Activated CD4-positive, alpha-beta T cell treated with anti-CD3 and anti-CD28 coated beads for 36 hours (primary cell): ENCODE results near the gene SNAPC2. TPM values are rescaled to one million over a fixed set of nuclear protein-coding genes. Genes with fewer than 3 reads are reported as not detected.

Experiments used
- ATAC-seq: fragments of 200-7000 bp; cut with Tn5 transposase; one replicate; pipeline ENCODE4 v1.10.0; 2021; ENCODE audit warnings: mild to moderate bottlenecking, moderate library complexity
- CTCF ChIA-PET: fragments of 350-600 bp; sonication (Branson Sonifier 250); formaldehyde crosslinking; loops from one replicate; lab custom pipeline; 2021; ENCODE audit warnings: antibody characterized with exemption; lab: Charles Lee
- POLR2A ChIA-PET: fragments of 350-600 bp; sonication (Branson Sonifier 250); formaldehyde crosslinking; loops from one replicate; lab custom pipeline; 2021; ENCODE audit warnings: antibody characterized with exemption, inconsistent platforms; lab: Charles Lee
- DNase-seq: peaks from one replicate; pipeline ENCODE4 v3.0.0-alpha.2; 2020
- H3K27ac Mint-ChIP-seq: one replicate; pipeline ENCODE4 v1.8.0; 2021; ENCODE audit warnings: mixed read lengths
- H3K27me3 Mint-ChIP-seq: one replicate; pipeline ENCODE4 v1.8.0; 2021; ENCODE audit warnings: mixed read lengths
- H3K36me3 Mint-ChIP-seq: one replicate; pipeline ENCODE4 v1.8.0; 2021; ENCODE audit warnings: low read depth, mixed read lengths
- H3K4me1 Mint-ChIP-seq: one replicate; pipeline ENCODE4 v1.8.0; 2021; ENCODE audit warnings: mixed read lengths
- H3K4me3 Mint-ChIP-seq: one replicate; pipeline ENCODE4 v1.8.0; 2021; ENCODE audit warnings: mild to moderate bottlenecking, moderate library complexity, mixed read lengths
- H3K9me3 Mint-ChIP-seq: one replicate; pipeline ENCODE4 v1.8.0; 2021; ENCODE audit warnings: low read depth, mixed read lengths
- intact Hi-C, 2 experiments: fragments of 100-400 bp; cut with DNase I in 1 of 2; cut with micrococcal nuclease in 1 of 2; formaldehyde crosslinking; loops; one replicate each; pipeline versions ENCODE4 v1.14.2 to v1.15.1; 2022 to 2024; cut with DNase I, micrococcal nuclease
- total RNA-seq, 2 experiments: library from RNA; stranded (reverse); gene quantifications; one replicate each; pipeline ENCODE4 v1.2.3, GENCODE V29; 2021

The SNAPC2 gene
- total RNA-seq, 2 experiments from 2014 or later = 14.6 to 16.2 TPM

GRCh38 chr19:7903244-7904073 lies 16.7 kb upstream of the SNAPC2 start, which contains the start of gene MAP2K7:
MAP2K7 (plus strand) TSS chr19:7903877; CDS start chr19:7903945, 68 bp downstream.
- Mint-ChIP-seq H3K27me3 (no peaks in the 10 kb centered on the region), H3K4me1 (peaks cover 22% of the 10 kb centered on the region), H3K27ac (peak within 1 kb of the TSS; percentile 92), H3K36me3 (peaks cover 18% of the 10 kb centered on the region), H3K9me3 (no peaks in the 10 kb centered on the region), H3K4me3 (peak within 1 kb of the TSS; percentile 85)
- ChIA-PET POLR2A (interaction anchor here (0.6 to 1.6 kb wide), 6 partner anchors 12 to 611 kb away, joined by 3 to 4 read pairs (median 3); partner anchors contain the start of genes TIMM44 and ZNF414), CTCF (interaction anchor here (1.0 to 2.4 kb wide), 5 partner anchors 13 to 335 kb away, joined by 4 to 16 read pairs (median 6); partner anchors contain the start of genes SNAPC2 and TIMM44)
- intact Hi-C loops = loop anchor here (1.0 to 5.0 kb wide), 15 partner anchors 13 to 929 kb away; partner anchors contain the start of genes SNAPC2 (in 2 of the 2), TIMM44 (in 2 of the 2), ELAVL1 (in 1 of the 2) and MBD3L1 (in 1 of the 2)
- DNase-seq = peak; percentile 100
- peak; percentile 91 for ATAC-seq

GRCh38 chr19:7904074-7905020 lies 15.8 kb upstream of the SNAPC2 start:
- intact Hi-C loops = loop anchor here in 1 of 2 experiments (1.0 to 5.0 kb wide), 3 partner anchors 12 to 928 kb away; partner anchors contain the start of genes MBD3L1 and ZNF558
- CTCF ChIA-PET = interaction anchor here (1.0 to 2.4 kb wide), 5 partner anchors 12 to 336 kb away, joined by 4 to 16 read pairs (median 6); partner anchors contain the start of genes SNAPC2 and TIMM44

GRCh38 chr19:7905268-7905667 lies 14.9 kb upstream of the SNAPC2 start:
- Mint-ChIP-seq H3K4me3 (peak overlapping the region; percentile 85), H3K27ac (peak overlapping the region; percentile 92), H3K27me3 (no peaks in the 10 kb centered on the region), H3K4me1 (peaks cover 22% of the 10 kb centered on the region), H3K36me3 (peaks cover 18% of the 10 kb centered on the region), H3K9me3 (no peaks in the 10 kb centered on the region)
- DNase-seq = no peak
- intact Hi-C loops = no loop called here
- no peak for ATAC-seq
- POLR2A ChIA-PET = no interaction called here
- CTCF ChIA-PET = no interaction called here

More at GRCh38 chr19:7904074-7905020, 15.8 kb upstream of the SNAPC2 start:
- peak; percentile 50 for ATAC-seq
- H3K27me3 Mint-ChIP-seq = no peaks in the 10 kb centered on the region
- peak overlapping the region; percentile 92 for H3K27ac Mint-ChIP-seq
- DNase-seq = no peak
- peaks cover 18% of the 10 kb centered on the region for H3K36me3 Mint-ChIP-seq
- no peaks in the 10 kb centered on the region for H3K9me3 Mint-ChIP-seq
- POLR2A ChIA-PET = interaction anchor here (0.6 to 1.6 kb wide), 5 partner anchors 11 to 277 kb away, joined by 3 to 4 read pairs (median 3); partner anchors contain the start of gene TIMM44
- peaks cover 22% of the 10 kb centered on the region for H3K4me1 Mint-ChIP-seq
- H3K4me3 Mint-ChIP-seq = peak overlapping the region; percentile 85

- no peaks in the 10 kb centered on the region for H3K27me3 Mint-ChIP-seq
- DNase-seq = no peak
- H3K4me3 Mint-ChIP-seq = peak overlapping the region; percentile 85
- peaks cover 22% of the 10 kb centered on the region for H3K36me3 Mint-ChIP-seq
- intact Hi-C loops = no loop called here
- no peak for ATAC-seq
- H3K4me1 Mint-ChIP-seq = peaks cover 22% of the 10 kb centered on the region
- H3K27ac Mint-ChIP-seq = no peak overlapping the region
- CTCF ChIA-PET = no interaction called here
- POLR2A ChIA-PET = no interaction called here
- no peaks in the 10 kb centered on the region for H3K9me3 Mint-ChIP-seq
Observed at GRCh38 chr19:7905859-7906258, 14.3 kb upstream of the SNAPC2 start.

GRCh38 chr19:7907122-7907521 lies 13.0 kb upstream of the SNAPC2 start:
- Mint-ChIP-seq H3K27ac (no peak overlapping the region), H3K4me3 (no peak overlapping the region), H3K27me3 (no peaks in the 10 kb centered on the region), H3K4me1 (peaks cover 22% of the 10 kb centered on the region), H3K36me3 (peaks cover 28% of the 10 kb centered on the region), H3K9me3 (no peaks in the 10 kb centered on the region)
- ChIA-PET POLR2A (no interaction called here), CTCF (no interaction called here)
- intact Hi-C loops = no loop called here
- ATAC-seq = no peak
- no peak for DNase-seq

GRCh38 chr19:7907544-7907943 lies 12.6 kb upstream of the SNAPC2 start:
- POLR2A ChIA-PET = no interaction called here
- CTCF ChIA-PET = interaction anchor here (0.9 kb wide), 1 partner anchor 21 kb away, joined by 3 read pairs; no protein-coding TSS in a partner anchor
- Mint-ChIP-seq H3K4me1 (peaks cover 20% of the 10 kb centered on the region), H3K9me3 (no peaks in the 10 kb centered on the region), H3K36me3 (peaks cover 29% of the 10 kb centered on the region), H3K4me3 (no peak overlapping the region), H3K27me3 (no peaks in the 10 kb centered on the region), H3K27ac (no peak overlapping the region)
- no peak for DNase-seq
- ATAC-seq = no peak
- intact Hi-C loops = no loop called here

GRCh38 chr19:7908078-7908699 lies 11.9 kb upstream of the SNAPC2 start:
- Mint-ChIP-seq H3K27ac (no peak overlapping the region), H3K4me1 (peaks cover 18% of the 10 kb centered on the region), H3K4me3 (no peak overlapping the region), H3K36me3 (peaks cover 32% of the 10 kb centered on the region), H3K9me3 (no peaks in the 10 kb centered on the region), H3K27me3 (no peaks in the 10 kb centered on the region)
- intact Hi-C loops = no loop called here
- ChIA-PET CTCF (interaction anchor here (0.9 kb wide), 1 partner anchor 21 kb away, joined by 3 read pairs; no protein-coding TSS in a partner anchor), POLR2A (no interaction called here)
- no peak for ATAC-seq
- DNase-seq = no peak

- Mint-ChIP-seq H3K27ac (no peak overlapping the region), H3K36me3 (peaks cover 30% of the 10 kb centered on the region), H3K4me3 (no peak overlapping the region), H3K27me3 (no peaks in the 10 kb centered on the region), H3K9me3 (no peaks in the 10 kb centered on the region), H3K4me1 (peaks cover 18% of the 10 kb centered on the region)
- POLR2A ChIA-PET = no interaction called here
- intact Hi-C loops = no loop called here
- DNase-seq (no peak), ATAC-seq (no peak)
- CTCF ChIA-PET = interaction anchor here (0.9 kb wide), 1 partner anchor 20 kb away, joined by 3 read pairs; no protein-coding TSS in a partner anchor
Observed at GRCh38 chr19:7908742-7909461, 11.2 kb upstream of the SNAPC2 start.

- Mint-ChIP-seq H3K27me3 (no peaks in the 10 kb centered on the region), H3K4me1 (peaks cover 16% of the 10 kb centered on the region), H3K4me3 (no peak overlapping the region), H3K27ac (no peak overlapping the region), H3K36me3 (peaks cover 30% of the 10 kb centered on the region), H3K9me3 (no peaks in the 10 kb centered on the region)
- intact Hi-C loops = no loop called here
- DNase-seq (no peak), ATAC-seq (no peak)
- POLR2A ChIA-PET = no interaction called here
- CTCF ChIA-PET = no interaction called here
Observed at GRCh38 chr19:7909471-7910067, 10.6 kb upstream of the SNAPC2 start.
